Measurements from ENCODE around the gene DNAJC19.
A peak's percentile ranks its signal among the peaks of the same experiment; 100 is the strongest.
"Not testable (repeated sequence)": the region's sequence is repeated elsewhere in the genome, so short reads cannot be mapped to it uniquely, and the experiment has no call there.

DNAJC19 gene

DNA sequence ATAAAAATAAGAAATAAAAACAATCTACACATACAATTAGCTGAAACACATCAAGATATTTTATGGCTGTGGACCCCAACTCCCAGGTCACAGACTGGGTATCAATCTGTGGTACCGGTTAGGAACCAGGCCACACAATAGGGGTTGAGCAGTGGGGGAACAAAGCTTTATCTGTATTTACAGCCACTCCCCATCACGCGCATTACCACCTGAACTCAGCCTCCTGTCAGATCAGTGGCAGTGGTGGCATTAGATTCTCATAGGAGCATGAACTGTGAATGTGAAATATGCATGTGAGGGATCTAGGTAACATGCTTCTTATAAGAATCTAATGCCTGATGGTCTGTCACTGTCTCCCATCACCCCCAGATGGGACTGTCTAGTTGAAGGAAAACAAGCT is 17.7 kb upstream of the DNAJC19 start:
- H3K4me1 Mint-ChIP-seq, result no peaks in the 10 kb centered on the region
- peaks cover 21% of the 10 kb centered on the region for H3K9me3 Mint-ChIP-seq
- no peak for DNase-seq
- H3K36me3 Mint-ChIP-seq (ENCODE audit: low read depth), result no peaks in the 10 kb centered on the region
- no peak overlapping the region for H3K4me3 Mint-ChIP-seq
- TF ChIP-seq, protein P1, sequence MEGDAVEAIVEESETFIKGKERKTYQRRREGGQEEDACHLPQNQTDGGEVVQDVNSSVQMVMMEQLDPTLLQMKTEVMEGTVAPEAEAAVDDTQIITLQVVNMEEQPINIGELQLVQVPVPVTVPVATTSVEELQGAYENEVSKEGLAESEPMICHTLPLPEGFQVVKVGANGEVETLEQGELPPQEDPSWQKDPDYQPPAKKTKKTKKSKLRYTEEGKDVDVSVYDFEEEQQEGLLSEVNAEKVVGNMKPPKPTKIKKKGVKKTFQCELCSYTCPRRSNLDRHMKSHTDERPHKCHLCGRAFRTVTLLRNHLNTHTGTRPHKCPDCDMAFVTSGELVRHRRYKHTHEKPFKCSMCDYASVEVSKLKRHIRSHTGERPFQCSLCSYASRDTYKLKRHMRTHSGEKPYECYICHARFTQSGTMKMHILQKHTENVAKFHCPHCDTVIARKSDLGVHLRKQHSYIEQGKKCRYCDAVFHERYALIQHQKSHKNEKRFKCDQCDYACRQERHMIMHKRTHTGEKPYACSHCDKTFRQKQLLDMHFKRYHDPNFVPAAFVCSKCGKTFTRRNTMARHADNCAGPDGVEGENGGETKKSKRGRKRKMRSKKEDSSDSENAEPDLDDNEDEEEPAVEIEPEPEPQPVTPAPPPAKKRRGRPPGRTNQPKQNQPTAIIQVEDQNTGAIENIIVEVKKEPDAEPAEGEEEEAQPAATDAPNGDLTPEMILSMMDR (IDR thresholded peaks at IDR 0.05), result no peak
- H3K27me3 Mint-ChIP-seq (ENCODE audit: low read depth, poor library complexity), result no peaks in the 10 kb centered on the region
- H3K27ac Mint-ChIP-seq, result no peak overlapping the region

DNA sequence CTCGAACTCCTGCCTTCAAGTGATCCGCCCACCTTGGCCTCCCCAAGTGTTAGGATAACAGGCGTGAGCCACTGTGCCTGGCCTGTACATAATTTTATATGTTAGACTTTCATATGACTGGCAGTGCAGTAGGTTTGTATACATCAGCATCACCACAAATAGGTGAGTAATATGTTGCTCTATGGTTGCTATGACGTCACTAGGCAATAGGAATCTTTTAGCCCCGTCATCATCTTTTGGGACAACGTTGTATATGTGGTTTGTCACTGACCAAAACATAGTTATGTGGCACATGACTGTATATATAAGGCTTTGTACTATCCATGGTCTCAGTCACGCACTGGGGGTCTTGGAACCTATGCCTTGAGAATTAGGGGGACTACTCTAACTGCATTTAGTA is 17.0 kb upstream of the DNAJC19 start:
- no peaks in the 10 kb centered on the region for H3K4me1 Mint-ChIP-seq
- peaks cover 22% of the 10 kb centered on the region for H3K9me3 Mint-ChIP-seq
- H3K36me3 Mint-ChIP-seq (ENCODE audit: low read depth), result no peaks in the 10 kb centered on the region
- DNase-seq, result no peak
- TF ChIP-seq, protein P1 (IDR thresholded peaks at IDR 0.05), result no peak
- H3K27ac Mint-ChIP-seq, result no peak overlapping the region
- H3K4me3 Mint-ChIP-seq, result no peak overlapping the region
- H3K27me3 Mint-ChIP-seq (ENCODE audit: low read depth, poor library complexity), result no peaks in the 10 kb centered on the region

DNA sequence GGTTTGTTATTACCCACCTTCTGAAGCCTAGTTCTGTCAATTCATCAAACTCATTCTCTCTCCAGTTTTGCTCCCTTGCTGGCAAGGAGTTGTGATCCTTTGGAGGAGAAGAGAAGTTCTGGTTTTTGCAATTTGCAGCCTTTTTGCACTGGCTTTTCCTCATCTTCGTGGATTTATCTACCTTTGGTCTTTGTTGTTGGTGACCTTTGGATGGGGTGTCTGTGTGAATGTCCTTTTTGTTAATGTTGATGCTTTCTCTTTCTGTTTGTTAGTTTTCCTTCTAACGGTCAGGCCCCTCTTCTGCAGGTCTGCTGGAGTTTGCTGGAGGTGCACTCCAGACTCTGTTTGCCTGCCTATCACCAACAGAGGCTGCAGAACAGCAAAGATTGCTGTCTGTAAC is 13.9 kb upstream of the DNAJC19 start:
- H3K9me3 Mint-ChIP-seq, result peaks cover 36% of the 10 kb centered on the region
- not testable (repeated sequence) for H3K27ac Mint-ChIP-seq; H3K4me1 Mint-ChIP-seq; H3K4me3 Mint-ChIP-seq; H3K36me3 Mint-ChIP-seq (ENCODE audit: low read depth); DNase-seq; H3K27me3 Mint-ChIP-seq (ENCODE audit: low read depth, poor library complexity)

DNA sequence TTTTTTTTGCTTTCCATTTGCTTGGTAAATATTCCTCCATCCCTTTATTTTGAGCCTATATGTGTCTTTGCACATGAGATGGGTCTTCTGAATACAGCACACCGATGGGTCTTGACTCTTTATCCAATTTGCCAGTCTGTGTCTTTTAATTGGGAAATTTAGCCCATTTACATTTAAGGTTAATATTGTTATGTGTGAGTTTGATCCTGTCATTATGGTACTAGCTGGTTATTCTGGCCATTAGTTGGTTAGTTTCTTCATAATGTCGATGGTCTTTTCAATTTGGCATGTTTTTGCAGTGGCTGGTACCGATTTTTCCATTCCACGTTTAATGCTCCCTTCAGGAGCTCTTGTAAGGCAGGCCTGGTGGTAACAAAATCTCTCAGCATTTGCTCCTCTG is 12.8 kb upstream of the DNAJC19 start:
- H3K27ac Mint-ChIP-seq; H3K4me1 Mint-ChIP-seq; H3K27me3 Mint-ChIP-seq (ENCODE audit: low read depth, poor library complexity); H3K36me3 Mint-ChIP-seq (ENCODE audit: low read depth); H3K4me3 Mint-ChIP-seq; DNase-seq: not testable (repeated sequence)
- H3K9me3 Mint-ChIP-seq, result peaks cover 36% of the 10 kb centered on the region

DNA sequence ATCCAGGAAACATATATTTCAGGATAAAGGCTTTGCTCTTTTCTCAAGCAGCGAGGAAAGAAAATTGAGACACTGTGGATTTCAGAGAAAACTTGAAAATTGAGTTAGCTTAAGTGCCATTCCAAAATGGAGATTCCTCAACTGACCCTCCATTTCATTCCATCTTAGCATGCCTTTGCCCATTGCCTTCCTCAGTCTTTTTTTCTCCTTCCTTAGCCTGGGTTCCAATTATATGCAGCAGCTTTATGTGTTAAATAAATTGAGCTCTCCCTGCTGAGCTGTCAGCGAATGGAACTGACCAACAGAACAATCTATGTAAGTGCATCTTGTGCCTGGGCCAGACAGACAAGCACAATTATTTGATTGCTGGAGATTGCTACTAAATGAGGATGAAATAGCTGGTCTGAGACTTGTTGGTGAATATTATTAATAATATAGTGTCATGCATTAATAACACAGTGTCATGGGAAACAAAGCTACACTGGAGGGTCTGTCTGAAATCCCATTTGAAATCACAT is 6.9 kb upstream of the DNAJC19 start:
- Mint-ChIP-seq H3K4me3 (no peak overlapping the region), H3K36me3 (ENCODE audit: low read depth) (no peaks in the 10 kb centered on the region), H3K4me1 (no peaks in the 10 kb centered on the region), H3K27me3 (ENCODE audit: low read depth, poor library complexity) (peaks cover 47% of the 10 kb centered on the region), H3K27ac (no peak overlapping the region), H3K9me3 (peaks cover 13% of the 10 kb centered on the region)
- DNase-seq, result no peak
- TF ChIP-seq, protein P1 (IDR thresholded peaks at IDR 0.05), result no peak

DNA sequence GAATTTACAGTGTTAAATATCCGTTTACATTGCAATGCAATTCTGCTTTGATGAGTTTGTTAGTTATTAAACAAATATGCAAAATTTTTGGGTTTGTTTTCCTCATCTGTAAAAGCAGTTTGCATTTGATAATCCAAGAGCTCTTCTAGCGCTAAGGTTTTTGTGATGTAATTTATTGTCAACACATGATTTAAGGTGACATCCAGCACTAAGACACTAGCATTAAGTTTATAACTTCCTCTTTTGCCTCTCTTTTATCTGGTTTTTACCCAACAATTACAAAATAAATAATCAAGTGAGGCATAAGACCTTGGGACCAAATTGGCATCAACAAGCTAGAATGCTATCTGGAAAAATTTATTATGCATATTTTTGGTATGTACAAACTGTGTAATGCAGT is 969 bp upstream of the DNAJC19 start:
- Mint-ChIP-seq H3K36me3 (ENCODE audit: low read depth) (peaks cover 26% of the 10 kb centered on the region), H3K9me3 (no peaks in the 10 kb centered on the region), H3K4me3 (peak overlapping the region; percentile 95), H3K4me1 (peaks cover 27% of the 10 kb centered on the region), H3K27me3 (ENCODE audit: low read depth, poor library complexity) (peaks cover 37% of the 10 kb centered on the region), H3K27ac (no peak overlapping the region)
- TF ChIP-seq, protein P1 (IDR thresholded peaks at IDR 0.05), result no peak
- DNase-seq, result no peak

DNA sequence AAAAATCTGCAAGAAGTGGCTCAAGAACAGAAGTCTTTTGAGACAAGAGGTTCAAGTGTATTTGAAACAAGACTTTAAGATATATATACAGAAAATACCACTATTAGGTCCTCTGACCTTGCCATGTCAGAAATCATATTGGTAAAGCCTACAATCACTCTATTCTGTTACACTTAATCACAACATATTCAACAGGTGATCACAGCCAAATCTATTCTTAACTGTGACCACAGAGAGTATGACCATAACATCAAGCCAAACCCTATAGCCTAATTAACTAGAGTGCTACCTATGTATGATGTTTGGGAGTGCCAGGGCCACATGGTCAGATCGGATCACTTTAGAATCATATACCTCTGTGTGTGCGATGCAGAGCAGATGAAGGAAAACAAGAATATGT is 2.2 kb downstream of the DNAJC19 start:
- DNase-seq, result no peak
- TF ChIP-seq, protein P1 (IDR thresholded peaks at IDR 0.05), result no peak
- peak overlapping the region; percentile 50 for H3K4me3 Mint-ChIP-seq
- peaks cover 8% of the 10 kb centered on the region for H3K27me3 Mint-ChIP-seq (ENCODE audit: low read depth, poor library complexity)
- H3K9me3 Mint-ChIP-seq, result no peaks in the 10 kb centered on the region
- no peak overlapping the region for H3K27ac Mint-ChIP-seq
- H3K4me1 Mint-ChIP-seq, result peaks cover 27% of the 10 kb centered on the region
- peaks cover 36% of the 10 kb centered on the region for H3K36me3 Mint-ChIP-seq (ENCODE audit: low read depth)

DNA sequence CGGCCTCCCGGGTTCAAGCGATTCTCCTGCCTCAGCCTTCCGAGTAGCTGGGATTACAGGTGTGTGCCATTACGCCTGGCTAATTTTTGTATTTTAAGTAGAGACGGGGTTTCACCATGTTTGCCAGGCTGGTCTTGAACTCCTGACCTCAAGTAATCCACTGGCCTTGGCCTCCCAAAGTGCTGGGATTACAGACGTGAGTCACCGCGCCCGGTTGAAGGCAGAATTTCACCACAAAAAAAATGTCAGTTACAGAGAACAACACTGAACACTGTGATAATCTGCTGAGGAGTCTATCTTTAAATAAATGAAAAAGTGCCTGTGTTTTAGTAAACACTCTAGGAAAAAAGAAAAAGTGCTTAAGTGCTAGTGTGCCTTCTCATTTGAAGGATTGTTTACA is 3.2 kb downstream of the DNAJC19 start:
- H3K36me3 Mint-ChIP-seq (ENCODE audit: low read depth), result peaks cover 36% of the 10 kb centered on the region
- peaks cover 27% of the 10 kb centered on the region for H3K4me1 Mint-ChIP-seq
- H3K4me3 Mint-ChIP-seq; H3K9me3 Mint-ChIP-seq; DNase-seq; H3K27ac Mint-ChIP-seq; H3K27me3 Mint-ChIP-seq (ENCODE audit: low read depth, poor library complexity): not testable (repeated sequence)
